DND-41 (cell line): ENCODE measurements around the gene MAML3.

Experiments
- EZH2 ChIP-seq: IDR thresholded peaks from 3 replicates; pipeline ENCODE4 v1.6.1; 2012; ENCODE audit warnings: borderline replicate concordance, low read depth, mild to moderate bottlenecking, moderate library complexity, low read length, inconsistent platforms; ENCODE audit not compliant: severe bottlenecking
- TF ChIP-seq, protein P1 (sequence below): IDR thresholded peaks from 2 replicates; pipeline ENCODE4 v1.5.1; 2012; ENCODE audit warnings: borderline replicate concordance, low read length, moderate library complexity, mild to moderate bottlenecking; ENCODE audit not compliant: poor library complexity, severe bottlenecking; ENCODE audit errors: extremely low read depth

DNA sequence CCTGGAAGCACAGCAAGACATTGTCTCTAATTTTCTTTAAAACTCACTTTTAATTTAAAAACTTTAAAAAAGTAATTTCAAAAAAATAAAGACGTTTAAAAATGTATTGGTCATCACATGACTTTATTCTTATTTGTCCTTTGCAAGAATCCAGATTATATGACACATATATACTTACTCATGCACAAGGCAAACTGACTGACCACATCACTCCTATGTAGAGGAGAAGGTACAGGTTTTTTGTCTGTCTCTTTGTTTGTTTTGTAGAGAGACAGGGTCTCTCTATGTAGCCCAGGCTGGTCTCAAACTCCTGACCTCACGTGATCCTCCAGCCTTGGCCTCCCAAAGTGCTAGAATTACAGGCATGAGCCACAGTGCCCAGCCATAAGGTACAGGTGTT, 28.6 kb downstream of the MAML3 start:
- TF ChIP-seq, protein P1, sequence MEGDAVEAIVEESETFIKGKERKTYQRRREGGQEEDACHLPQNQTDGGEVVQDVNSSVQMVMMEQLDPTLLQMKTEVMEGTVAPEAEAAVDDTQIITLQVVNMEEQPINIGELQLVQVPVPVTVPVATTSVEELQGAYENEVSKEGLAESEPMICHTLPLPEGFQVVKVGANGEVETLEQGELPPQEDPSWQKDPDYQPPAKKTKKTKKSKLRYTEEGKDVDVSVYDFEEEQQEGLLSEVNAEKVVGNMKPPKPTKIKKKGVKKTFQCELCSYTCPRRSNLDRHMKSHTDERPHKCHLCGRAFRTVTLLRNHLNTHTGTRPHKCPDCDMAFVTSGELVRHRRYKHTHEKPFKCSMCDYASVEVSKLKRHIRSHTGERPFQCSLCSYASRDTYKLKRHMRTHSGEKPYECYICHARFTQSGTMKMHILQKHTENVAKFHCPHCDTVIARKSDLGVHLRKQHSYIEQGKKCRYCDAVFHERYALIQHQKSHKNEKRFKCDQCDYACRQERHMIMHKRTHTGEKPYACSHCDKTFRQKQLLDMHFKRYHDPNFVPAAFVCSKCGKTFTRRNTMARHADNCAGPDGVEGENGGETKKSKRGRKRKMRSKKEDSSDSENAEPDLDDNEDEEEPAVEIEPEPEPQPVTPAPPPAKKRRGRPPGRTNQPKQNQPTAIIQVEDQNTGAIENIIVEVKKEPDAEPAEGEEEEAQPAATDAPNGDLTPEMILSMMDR, result no peak
- TF ChIP-seq EZH2, result no peak
